HG03280 (cell line): ENCODE measurements around the gene TEP1.
"Not testable (repeated sequence)": the region's sequence is repeated elsewhere in the genome, so short reads cannot be mapped to it uniquely, and the experiment has no call there.

Experiments used
- ATAC-seq: cut with Tn5 transposase; IDR thresholded peaks from one replicate; pipeline ENCODE4 v1.9.1; 2021; ENCODE audit warnings: mild to moderate bottlenecking, moderate library complexity; ENCODE audit not compliant: unreplicated experiment

The TEP1 gene

DNA sequence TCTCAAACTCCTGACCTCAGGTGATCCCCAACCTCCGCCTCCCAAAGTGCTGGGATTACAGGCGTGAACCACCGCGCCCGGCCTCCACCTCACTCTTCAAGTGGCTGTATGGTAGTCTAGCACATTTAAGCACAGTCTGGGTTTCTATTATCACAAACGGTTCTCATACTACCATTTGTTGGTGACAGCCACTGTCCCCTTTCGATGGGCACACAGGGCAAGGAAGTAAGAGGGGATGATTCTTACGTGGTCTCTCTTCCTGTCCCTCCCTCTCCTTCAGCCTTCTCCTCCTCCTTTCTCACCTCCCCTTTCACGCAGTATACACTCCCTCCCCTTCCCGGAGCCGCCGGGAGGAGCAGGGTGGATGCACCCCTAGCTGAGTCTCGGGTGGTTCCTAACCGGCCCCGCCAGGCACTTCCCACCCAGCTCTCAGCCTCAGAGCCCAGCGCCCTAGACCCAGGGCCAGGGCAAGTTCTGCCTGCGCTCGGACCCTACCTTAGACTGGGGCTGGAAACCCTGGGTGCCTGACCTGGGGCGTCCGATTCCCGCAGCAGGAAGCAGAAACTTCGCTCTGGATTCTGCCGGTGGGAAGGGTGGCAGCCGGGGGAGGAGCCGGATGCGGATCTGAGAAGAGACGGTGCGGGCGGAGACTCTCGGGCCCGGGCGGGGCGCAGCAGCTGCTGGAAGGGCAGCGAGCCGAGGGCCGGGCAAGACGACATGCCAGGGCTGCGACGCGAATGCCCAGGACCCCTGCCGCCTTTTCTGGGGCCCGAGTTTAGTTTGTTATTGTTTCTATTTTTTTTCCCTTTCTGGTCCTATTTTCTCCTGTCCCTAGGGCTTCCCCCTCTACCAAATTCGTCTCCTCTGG is at the start of gene TEP1:
Gene TEP1, minus strand, starts transcription at position 626 of the 868 bp plus-strand sequence. CDS start 5,062 bp downstream, outside the sequence.
- peak; percentile 73 for ATAC-seq

DNA sequence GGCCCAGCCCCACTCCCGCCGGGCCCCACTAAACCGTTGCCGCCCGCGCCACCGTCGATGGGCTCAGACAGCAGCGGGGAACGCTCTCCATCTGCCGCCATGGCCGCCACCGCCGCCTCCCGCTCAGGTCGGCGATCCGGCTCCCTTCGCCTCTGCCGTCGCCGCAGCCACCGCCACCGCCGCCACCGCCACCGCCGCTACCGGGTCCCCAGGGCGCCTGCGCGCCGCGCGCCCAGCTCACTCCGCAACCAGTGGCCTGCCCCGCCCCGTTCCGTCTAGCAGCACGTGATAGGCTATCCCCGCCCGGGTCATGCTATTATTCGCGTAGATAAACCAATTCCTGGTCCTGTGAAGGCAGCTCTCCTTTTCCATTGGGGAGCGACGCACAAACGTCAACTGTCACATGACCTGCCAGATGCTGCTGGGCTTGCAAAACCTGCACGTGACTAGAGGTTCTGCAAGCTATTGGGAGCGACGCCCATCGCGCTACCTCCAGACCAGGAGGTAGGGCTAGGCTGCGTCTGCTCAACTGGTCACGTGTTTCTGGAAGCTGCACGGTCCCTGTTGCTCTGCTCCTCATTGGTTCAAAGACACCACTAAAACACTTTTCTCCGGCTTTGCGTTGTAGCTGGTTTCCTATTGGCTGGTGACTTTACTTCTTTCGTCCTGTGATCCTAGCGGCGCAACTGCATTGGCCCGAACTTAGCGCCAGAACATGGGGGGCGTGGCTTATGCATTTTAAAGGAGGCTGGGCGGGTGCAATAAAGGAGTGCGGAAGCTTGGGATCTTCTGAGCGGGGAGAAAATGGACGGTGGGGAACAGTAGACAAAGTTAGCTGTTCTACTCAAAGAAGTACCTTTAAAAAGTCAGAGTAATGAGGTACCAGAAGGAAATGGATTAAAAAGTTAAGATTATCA is 48.2 kb upstream of the TEP1 start, which contains the start of gene PIP4P1:
Gene PIP4P1, minus strand, starts transcription at position 210 of the 917 bp plus-strand sequence. Its CDS starts 109 bp downstream, at position 101.
- ATAC-seq, result peak; percentile 91

DNA sequence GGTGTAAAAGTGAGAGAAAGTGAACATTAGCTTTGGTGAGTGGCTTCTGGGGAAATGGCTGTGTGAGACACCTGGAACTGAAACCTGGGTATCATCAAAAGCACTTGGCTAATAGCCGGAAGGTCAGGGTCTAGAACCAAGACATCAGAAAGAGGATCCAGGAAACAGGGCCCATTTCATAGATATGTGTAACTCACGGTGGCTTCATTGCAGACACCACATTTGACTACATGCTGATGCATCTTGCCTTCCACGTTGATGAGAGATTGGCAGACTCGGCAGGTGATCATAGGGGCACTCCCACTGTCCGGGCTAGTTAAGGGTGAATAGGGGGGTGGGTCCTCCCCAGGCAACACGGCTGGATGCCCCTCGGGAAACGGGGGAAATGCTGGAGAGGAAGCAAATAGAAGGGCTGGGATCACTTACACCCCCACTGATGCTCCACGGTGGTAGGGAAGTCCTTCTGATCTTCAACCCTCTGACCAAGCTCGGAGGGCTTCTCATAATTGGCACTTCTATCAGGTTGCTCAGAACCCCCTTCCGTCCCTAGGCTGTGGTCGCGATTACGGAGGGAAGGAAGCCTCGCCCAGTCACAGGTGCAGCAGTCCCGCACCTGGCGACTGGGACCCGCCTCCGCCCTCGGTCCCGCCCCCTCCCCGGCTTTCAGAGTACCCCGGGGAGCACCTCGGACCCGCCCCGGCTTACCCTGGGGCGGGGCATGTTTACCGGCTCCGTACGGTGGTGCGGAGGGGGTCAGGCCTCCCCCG is 47.3 kb upstream of the TEP1 start:
- ATAC-seq, result peak; percentile 8

DNA sequence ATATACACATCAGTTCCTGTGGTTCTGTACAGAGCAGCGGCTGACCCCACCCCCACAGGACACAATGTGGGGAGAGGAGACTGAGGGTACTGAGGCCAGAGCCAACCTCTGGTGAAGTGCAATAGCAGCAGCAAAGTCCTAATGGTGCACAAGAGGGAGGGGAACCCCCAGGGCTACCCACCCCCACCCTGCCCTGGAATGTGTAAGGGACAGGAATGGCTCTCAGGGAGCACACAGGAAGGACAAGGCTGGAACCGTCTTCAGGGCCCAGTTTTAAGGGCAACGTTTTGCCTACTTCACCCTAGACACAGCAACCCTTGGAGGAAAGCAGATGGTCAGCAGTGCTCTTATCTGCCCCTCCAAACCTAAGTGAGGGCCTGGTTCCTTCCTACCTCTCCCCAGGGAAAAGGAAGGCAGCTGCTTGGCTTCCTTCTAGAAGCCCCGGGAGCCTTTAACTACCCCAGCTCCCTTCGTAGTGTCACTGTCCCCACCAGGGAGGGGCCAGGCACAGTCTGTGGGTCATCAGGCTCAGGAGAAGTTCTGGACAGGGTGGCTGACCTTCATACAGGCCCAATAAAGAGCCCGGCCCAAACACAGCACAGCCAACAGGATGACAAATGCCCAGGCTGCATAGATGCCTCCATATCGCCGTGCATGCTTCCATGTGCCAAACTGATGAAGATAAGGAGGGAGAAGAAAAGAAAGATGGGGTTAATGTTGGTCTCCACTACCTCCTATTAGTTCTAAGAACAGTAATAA is 44.9 kb upstream of the TEP1 start:
- no peak for ATAC-seq

DNA sequence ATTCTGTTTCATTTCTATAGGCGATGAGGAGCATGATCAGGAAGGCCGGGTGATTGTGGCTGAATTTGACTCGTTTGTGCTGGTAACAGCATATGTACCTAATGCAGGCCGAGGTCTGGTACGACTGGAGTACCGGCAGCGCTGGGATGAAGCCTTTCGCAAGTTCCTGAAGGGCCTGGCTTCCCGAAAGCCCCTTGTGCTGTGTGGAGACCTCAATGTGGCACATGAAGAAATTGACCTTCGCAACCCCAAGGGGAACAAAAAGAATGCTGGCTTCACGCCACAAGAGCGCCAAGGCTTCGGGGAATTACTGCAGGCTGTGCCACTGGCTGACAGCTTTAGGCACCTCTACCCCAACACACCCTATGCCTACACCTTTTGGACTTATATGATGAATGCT is 43.7 kb upstream of the TEP1 start:
- ATAC-seq, result no peak

DNA sequence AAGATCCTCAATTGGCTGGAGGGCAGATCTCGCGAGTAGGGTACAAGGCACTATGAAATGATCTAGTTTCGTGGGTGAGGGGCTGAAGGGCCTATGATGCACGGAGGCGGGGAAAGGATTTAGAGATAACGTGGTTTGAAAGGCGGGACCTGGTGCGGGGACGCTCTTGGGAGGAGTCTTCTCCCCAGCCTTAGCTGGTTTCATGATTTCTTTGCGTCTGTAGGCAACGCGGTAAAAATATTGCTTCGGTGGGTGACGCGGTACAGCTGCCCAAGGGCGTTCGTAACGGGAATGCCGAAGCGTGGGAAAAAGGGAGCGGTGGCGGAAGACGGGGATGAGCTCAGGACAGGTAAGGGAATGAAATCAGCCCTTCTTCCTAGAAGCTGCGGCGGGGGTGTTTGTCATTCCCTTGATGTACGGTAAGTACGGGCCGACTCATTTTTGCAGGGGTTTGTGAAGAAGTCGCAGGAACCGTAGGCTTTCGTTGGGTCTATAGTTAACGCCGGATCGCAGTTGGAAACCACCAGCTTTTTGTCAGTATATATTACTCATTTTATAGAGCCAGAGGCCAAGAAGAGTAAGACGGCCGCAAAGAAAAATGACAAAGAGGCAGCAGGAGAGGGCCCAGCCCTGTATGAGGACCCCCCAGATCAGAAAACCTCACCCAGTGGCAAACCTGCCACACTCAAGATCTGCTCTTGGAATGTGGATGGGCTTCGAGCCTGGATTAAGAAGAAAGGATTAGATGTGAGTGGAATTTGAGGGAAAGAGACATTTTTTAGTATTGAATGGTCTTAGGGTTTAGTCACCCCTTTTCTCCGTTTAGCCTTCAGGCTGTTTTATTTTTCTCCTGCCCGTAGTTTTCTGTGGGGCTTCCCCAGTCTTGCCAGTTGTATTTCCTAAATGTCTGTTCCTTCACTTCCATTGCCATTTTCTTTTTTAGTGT is 42.3 kb upstream of the TEP1 start:
- ATAC-seq, result peak; percentile 42

DNA sequence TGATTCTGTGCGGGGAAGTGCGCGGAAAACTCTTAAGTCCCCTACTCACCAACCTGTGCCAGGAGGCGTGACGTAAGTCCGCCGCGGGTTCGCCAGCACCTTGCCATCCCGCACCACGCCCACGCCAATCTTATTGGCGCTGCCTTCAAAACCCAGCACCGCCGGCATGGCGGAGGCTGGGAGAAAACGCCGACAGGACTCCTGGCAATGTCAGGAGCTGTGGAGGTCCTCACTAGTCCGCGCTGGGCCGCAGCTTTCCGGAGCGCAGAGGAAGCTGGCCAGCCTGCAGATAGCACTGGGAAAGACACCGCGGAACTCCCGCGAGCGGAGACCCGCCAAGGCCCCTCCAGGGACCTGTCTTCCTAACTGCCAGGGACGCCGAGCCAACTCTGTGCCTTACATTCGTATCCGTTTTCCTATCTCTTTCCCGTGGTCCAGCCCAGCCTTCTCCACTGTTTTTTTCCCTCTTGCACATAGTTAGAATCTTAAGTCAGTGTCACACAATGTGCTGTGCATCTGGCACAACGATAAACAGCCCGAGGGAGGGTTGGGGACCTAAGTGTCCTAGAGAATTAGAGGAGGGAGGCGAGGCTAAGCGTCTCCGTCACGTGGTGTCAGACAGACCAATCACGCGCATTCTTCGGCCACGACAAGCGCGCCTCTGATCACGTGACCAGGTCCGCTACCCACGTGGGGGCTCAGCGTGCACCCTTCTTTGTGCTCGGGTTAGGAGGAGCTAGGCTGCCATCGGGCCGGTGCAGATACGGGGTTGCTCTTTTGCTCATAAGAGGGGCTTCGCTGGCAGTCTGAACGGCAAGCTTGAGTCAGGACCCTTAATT is 41.4 kb upstream of the TEP1 start, which contains the start of the genes APEX1 and OSGEP:
Gene APEX1, plus strand, starts transcription at position 711 of the 839 bp plus-strand sequence. CDS start 420 bp downstream, outside the sequence.
Gene OSGEP, minus strand, starts transcription at position 297 of the 839 bp plus-strand sequence. Its CDS starts 129 bp downstream, at position 168.
- ATAC-seq, result peak; percentile 89

DNA sequence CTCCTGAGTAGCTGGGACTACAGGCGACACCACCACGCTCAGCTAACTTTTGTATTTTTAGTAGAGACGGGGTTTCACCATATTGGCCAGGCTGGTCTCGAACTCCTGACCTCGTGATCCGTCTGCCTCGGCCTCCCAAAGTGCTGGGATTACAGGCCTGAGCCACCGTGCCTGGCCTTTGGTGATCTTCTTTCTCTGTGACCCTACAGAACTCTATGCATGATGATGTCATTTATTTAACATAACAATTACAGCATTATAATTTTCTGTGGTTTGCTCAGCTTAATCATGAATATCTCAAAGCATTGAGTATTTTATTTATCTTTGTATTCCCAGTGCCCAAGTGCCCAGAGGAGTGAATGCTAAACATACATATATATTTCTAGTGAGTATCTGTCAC is 39.5 kb upstream of the TEP1 start:
- ATAC-seq, result not testable (repeated sequence)

DNA sequence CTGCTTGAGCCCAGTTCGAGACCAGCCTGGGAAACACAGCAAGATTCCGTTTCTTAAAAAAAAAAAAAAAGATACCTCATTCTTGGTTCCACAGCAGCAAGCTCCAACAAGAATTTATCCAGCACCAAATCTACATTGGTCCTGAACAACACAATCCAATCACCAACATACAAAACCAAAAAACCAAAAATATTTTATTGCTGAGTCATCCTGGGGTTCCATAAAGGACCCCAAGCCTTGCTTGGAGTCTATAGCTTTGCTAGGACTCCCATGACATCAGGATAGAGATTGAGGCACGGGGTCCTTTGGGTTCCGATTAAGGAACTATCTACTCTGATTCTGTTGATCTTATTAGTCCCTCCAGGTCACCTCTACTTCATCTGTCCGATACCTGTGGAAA is 33.6 kb upstream of the TEP1 start:
- no peak for ATAC-seq

DNA sequence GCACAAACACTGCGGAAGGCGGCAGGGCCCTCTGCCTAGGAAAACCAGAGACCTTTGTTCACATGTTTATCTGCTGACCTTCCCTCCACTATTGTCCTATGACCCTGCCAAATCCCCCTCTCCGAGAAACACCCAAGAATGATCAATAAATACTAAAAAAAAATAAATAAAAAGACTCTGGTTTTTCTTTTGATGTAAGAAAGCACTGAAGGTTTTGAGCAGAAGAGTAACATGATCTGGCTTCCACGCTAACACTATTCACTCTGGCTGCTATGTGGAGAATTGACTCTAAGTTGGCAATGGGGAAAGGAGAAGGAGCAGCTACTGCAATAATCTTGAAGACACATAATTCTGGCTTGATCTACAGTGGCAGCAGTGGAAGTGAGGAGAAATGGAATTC is 30.3 kb upstream of the TEP1 start:
- ATAC-seq, result not testable (repeated sequence)

DNA sequence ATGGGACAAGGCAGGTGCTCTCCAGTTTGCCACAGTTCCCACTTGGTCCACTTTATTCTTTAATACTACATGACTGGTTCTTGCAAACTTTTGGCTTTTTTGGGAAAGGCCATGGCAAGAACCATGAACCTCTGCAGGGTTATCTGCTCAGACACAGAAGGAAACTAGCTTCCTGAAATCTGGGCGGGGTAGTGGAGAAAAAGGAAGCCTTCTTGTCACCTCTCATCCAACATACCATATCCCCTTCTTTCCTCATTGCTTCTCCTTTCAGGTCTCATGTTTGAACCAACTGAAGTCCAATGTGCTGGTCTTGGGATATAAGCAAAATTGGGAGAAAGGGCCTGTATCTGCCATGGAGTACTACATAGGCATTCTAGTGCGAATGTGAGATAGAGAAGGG is 28.2 kb upstream of the TEP1 start:
- ATAC-seq, result no peak

DNA sequence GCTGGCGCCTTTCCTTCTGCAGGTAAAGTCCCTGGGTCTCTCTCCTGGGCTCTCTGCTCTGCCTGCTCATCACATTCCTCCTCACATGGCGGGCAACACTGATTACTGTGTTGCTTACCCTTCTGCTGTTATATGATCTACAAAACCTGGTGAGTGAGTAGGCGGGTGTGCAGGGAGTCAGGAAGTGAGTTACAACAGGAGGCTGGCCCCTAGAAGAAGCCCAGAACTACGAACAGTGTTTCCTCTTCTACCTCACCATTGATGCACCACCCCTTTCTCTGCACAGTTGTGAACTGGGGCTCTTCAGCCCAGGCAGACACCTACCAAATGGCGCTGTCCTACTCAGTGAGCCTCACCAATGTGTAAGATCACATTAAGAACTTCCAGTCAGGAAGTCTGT is 27.6 kb upstream of the TEP1 start:
- no peak for ATAC-seq

DNA sequence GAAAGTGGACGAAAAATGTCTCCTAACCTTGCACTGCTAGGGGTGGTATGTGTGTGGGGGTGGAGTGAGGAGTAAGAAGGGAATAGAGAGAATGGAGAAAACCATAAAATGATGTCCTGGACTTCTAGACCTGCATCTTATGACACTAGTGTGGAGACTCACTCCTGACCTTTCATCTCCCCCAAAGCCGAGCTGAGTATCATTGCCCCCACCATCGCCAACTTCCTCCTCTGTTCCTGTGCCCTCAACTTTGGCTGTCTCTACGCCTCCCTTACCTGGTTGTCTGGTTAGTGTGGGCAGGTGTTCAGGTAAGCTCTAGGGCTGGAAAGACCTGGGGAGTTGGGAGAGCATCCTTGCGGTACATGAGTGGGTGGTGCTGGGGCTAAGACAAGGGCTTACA is 27.2 kb upstream of the TEP1 start:
- ATAC-seq, result no peak

DNA sequence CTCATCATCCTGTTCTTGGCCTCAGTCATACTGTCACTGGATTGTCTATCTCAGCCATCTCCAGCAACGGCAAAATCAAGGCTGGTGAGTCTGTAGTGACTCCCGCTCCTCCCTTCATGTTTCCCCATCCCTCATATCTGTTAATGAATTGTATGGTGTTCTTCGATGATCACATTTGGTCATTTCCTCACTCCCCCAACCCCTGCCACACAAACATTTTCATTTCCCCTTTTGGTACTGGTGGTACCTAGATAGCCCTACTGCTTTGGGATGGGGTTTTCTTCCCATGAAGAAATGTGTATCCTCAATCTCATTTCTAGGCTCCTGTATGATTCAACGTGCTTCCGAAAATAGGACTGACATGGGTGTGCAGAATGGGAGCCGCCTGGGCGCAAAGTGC is 25.4 kb upstream of the TEP1 start:
- ATAC-seq, result no peak

DNA sequence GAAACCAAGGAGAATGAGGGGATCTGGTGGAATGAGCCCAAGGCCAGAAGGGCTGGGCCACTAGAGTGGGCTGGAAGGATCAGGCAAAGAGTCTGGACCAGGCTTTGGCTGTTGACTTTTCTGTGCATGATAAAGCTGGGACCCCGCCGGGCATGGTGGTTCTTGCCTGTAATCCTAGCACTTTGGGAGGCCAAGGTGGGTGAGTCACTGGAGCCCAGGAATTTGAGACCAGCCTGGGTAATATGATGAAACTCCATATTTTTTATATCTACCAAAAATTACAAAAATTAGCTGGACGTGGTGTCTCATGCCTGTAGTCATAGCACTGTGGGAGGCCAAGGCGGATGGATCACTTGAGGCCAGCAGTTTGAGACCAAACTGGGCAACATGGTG is 23.1 kb upstream of the TEP1 start:
- no peak for ATAC-seq

DNA sequence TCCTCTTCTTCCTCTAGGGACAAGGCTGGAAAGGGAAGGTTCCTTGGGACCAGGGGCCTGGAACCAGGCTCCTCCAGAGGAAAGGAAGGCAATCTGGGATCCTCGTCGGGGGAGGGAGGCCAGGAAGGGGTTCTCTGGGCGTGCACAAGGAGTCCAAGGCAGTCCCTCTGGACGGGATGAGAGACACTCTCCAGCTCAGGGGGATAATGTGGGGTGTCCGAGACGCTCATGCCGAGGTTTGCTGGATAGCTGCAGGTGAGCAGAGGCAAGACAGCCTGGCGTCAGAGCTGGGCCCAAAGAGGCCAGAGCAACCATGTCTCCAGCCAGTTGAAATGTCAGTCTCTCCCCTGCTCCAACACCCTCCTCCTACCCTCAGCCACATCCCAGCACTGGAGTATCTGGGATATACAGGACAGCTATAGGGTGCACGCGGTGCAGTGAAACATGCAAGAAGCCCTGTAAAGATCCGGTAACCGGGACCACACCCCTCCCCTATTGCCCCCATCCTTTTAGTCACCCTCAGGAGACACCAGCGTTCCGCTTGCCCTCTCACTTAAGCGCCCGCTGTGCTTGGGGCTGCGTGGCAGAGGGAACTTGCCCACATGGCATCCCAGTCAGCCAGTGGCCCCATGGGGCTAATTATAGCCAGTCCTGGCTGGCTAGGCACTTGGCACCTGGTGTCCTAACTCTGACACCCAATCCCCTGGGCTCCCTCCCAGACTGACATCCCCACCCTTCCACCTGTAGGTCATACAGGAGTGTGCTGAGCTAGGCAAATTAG is 22.5 kb upstream of the TEP1 start, which contains the start of gene KLHL33:
Gene KLHL33, minus strand, starts transcription at position 585 of the 781 bp plus-strand sequence. Its CDS starts 355 bp downstream, at position 230.
- ATAC-seq, result no peak
